ENCODE data around the gene TADA1.

The TADA1 gene

GRCh38 chr1:166875734-166876539 is at the start of gene TADA1:
Gene TADA1, minus strand, starts transcription at chr1:166876264. Its CDS starts 31 bp downstream, at chr1:166876233.
- DNase-seq (ENCODE audit: low read depth in 1 of 2, low spot score in 1 of 2) = peak; percentile 94 to 96

- DNase-seq (ENCODE audit: low read depth in 1 of 2, low spot score in 1 of 2) = no peak
Measured at GRCh38 chr1:166924823-166925541, 48.9 kb upstream of the TADA1 start.

GRCh38 chr1:166920561-166921475 is 44.8 kb upstream of the TADA1 start:
- DNase-seq (ENCODE audit: low read depth in 1 of 2, low spot score in 1 of 2) = no peak

DNA sequence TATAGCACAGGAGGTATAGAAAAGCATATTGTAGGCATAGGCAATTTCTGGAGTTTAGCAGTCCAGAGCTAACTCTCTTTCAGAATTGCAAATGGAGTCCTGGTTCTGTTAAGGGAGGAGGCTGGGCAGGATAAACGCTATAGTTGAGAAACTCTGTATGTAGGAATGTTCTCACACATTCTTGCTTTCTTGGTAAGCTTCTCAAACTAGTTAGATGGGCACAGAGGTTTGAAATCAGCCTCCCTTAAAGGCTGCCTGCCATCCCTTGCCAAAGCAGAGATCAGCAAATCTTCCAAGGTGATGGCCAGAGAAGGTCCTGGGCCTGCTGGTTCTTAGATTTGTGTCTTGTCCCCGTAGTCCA is 42.9 kb upstream of the TADA1 start:
- no peak for DNase-seq (ENCODE audit: low read depth in 1 of 2, low spot score in 1 of 2)

- no peak for DNase-seq (ENCODE audit: low read depth in 1 of 2, low spot score in 1 of 2)
Measured at GRCh38 chr1:166918088-166918955, 42.3 kb upstream of the TADA1 start.

- DNase-seq (ENCODE audit: low read depth in 1 of 2, low spot score in 1 of 2) = no peak
Measured at GRCh38 chr1:166915941-166916340, 39.9 kb upstream of the TADA1 start.

- DNase-seq (ENCODE audit: low read depth in 1 of 2, low spot score in 1 of 2) = no peak
Measured at GRCh38 chr1:166915042-166915441, 39.0 kb upstream of the TADA1 start.

DNA sequence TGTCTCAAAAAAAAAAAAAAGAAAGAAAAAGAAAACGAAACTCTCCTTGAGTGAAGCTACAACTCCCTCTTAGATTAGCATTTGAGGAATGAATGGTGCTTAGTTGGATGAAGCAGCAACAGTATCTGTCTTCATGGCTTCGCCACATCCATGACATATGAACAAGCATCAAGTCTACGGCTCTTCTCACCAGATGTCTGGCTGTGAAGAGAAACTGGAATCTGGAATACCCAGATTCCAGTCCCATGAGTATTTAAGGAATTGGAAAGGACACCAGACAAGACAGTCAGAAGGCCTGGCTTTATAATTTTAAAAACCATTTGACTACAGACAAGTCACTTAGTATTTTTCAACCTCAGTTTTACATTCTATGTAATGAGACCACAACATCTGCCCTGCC is 38.0 kb upstream of the TADA1 start:
- no peak for DNase-seq (ENCODE audit: low read depth in 1 of 2, low spot score in 1 of 2)

- DNase-seq (ENCODE audit: low read depth in 1 of 2, low spot score in 1 of 2) = no peak
Measured at GRCh38 chr1:166911624-166912023, 35.6 kb upstream of the TADA1 start.

- peak; percentile 37 to 48 for DNase-seq (ENCODE audit: low read depth in 1 of 2, low spot score in 1 of 2)
Measured at GRCh38 chr1:166910396-166910994, 34.4 kb upstream of the TADA1 start.

- DNase-seq (ENCODE audit: low read depth in 1 of 2, low spot score in 1 of 2) = no peak
Measured at GRCh38 chr1:166908942-166909341, 32.9 kb upstream of the TADA1 start.

DNA sequence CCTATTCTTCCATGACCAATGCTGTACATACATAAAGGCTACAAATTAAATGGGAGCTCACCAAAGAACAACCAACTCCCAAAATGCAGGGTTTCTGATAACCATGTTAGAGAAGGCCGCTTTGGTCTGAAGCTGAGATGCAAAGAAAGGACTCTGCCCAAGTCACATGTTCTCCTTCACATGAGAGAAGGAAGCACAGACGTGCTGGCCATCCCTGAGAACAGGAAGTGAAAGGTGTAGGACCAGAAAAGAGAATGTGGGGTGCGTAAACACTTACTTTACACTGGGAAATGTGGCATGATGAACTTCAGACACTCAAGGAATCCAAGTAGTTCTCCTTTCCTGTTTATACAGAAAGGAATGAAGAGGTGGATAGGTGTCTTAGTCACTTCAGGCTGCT is 31.7 kb upstream of the TADA1 start:
- DNase-seq (ENCODE audit: low read depth in 1 of 2, low spot score in 1 of 2) = no peak

GRCh38 chr1:166907051-166907450 is 31.0 kb upstream of the TADA1 start:
- DNase-seq (ENCODE audit: low read depth in 1 of 2, low spot score in 1 of 2) = no peak

DNA sequence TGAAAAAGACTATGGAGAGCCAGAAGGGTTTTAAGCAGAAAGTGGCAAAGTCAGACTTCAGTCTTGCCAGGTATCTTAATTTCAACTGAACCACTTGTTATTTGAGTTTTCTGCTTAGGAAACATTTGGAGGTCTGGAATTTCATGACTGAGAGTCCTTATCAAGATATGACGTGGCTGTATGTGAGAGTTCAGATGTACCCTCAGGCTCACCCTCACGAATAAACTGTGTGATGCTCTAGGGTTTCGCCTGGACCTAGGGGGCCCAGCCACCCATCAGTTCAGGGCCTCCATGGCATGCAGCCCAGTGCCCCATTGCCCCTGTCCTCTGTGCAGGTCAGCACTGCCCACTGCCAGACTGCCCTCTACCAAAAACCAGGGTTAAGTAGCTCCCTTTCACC is 30.6 kb upstream of the TADA1 start:
- DNase-seq (ENCODE audit: low read depth in 1 of 2, low spot score in 1 of 2) = no peak

DNA sequence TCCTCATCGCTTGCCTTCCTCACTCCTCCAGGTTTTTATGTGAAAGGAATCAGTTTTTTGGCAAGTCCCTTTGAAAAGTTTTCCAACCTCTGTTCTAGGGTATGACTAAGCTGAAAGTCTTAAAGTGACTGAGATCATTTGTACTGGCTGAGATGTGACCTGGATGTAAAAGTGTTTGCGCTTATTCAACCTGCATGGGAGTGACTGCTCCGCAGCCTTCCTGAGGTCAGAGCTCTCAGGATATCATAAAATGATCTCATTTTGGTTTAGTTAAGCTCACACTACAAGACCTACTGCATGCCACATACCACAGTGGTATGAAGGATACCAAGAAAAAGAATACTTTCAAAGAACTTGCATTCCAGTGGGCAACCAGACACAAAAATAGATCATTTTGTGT is 29.8 kb upstream of the TADA1 start:
- DNase-seq (ENCODE audit: low read depth in 1 of 2, low spot score in 1 of 2) = no peak

GRCh38 chr1:166905136-166905535 is 29.1 kb upstream of the TADA1 start:
- no peak for DNase-seq (ENCODE audit: low read depth in 1 of 2, low spot score in 1 of 2)

DNA sequence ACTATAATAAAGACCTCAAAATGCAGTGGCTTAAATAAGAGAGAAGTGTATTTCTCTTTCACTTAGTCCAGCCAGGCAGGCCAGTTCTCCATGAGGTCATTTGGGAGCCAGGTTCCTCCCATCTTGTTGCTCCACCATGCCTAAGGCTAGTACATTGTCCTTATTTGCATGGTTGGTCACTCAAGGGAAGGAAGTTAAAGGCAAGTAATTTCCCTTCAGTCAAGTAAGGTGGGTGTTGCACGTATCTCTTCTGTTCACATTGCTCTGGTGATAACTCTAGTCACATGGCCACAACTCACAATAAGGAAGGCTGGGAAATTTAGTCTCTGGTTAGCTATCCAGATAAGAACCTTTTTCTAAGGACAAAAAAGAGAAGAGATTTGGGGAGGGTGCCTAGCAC is 27.2 kb upstream of the TADA1 start:
- no peak for DNase-seq (ENCODE audit: low read depth in 1 of 2, low spot score in 1 of 2)

- DNase-seq (ENCODE audit: low read depth in 1 of 2, low spot score in 1 of 2) = no peak
Measured at GRCh38 chr1:166902279-166902678, 26.2 kb upstream of the TADA1 start.

DNA sequence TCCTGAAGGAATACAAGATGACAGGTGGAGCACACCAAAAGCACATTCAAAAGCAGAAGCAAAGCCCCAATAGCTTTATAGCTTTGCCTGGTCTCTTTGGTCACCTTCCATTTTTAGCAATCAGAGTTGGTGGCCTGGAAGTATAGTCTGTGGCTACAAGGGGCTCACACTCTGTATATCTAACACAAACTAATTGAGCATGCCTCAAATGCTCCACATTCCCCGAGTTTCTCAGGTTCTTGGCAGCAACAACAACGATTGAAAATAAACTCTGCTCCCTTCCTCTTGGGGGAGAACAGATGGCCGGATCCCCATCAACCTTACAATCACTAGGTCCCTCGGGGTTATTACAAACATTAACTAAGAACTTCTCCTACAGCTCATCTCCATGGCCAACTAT is 24.9 kb upstream of the TADA1 start:
- DNase-seq (ENCODE audit: low read depth in 1 of 2, low spot score in 1 of 2) = no peak

- DNase-seq (ENCODE audit: low read depth in 1 of 2, low spot score in 1 of 2) = no peak
Measured at GRCh38 chr1:166899769-166900168, 23.7 kb upstream of the TADA1 start.
